GM10248 (cell line): ENCODE results near the gene PRRG1.
"Not testable (repeated sequence)": the region's sequence is repeated elsewhere in the genome, so short reads cannot be mapped to it uniquely, and the experiment has no call there.

Experiments used
- CTCF ChIA-PET: fragments of 300-600 bp; sonication (Branson Sonifier 250); formaldehyde crosslinking; extraction: SDS; loops from one replicate; lab custom pipeline; 2021; ENCODE audit warnings: antibody characterized with exemption; lab: Yijun Ruan, JAX
- POLR2A ChIA-PET: fragments of 350-650 bp; sonication (Branson Sonifier 250); formaldehyde crosslinking; extraction: SDS; loops from one replicate; lab custom pipeline; 2020; ENCODE audit warnings: antibody characterized with exemption; lab: Yijun Ruan, JAX
- DNase-seq: peaks from one replicate; pipeline ENCODE4 v3.0.0; 2012; ENCODE audit errors: extremely low spot score
- CTCF ChIP-seq: IDR thresholded peaks from 2 replicates; pipeline ENCODE4 v1.5.1; 2012; ENCODE audit warnings: mild to moderate bottlenecking, low read depth; ENCODE audit errors: extremely low read depth, missing control alignments, control extremely low read depth

PRRG1 gene

GRCh38 chrX:37472836-37473235 is 123.7 kb downstream of the PRRG1 start:
- TF ChIP-seq CTCF, result no peak
- CTCF ChIA-PET, result no interaction called here
- no peak for DNase-seq
- POLR2A ChIA-PET, result no interaction called here

GRCh38 chrX:37474478-37474877 is 125.3 kb downstream of the PRRG1 start:
- ChIA-PET CTCF (no interaction called here), POLR2A (no interaction called here)
- no peak for TF ChIP-seq CTCF
- no peak for DNase-seq

- TF ChIP-seq CTCF, result no peak
- ChIA-PET CTCF (no interaction called here), POLR2A (no interaction called here)
- DNase-seq, result no peak
Measured at GRCh38 chrX:37476571-37477170, 127.5 kb downstream of the PRRG1 start.

- not testable (repeated sequence) for DNase-seq
Measured at GRCh38 chrX:37484335-37484734, 135.2 kb downstream of the PRRG1 start.

GRCh38 chrX:37485429-37485828 is 136.3 kb downstream of the PRRG1 start:
- ChIA-PET CTCF (no interaction called here), POLR2A (no interaction called here)
- no peak for DNase-seq
- TF ChIP-seq CTCF, result no peak

More at GRCh38 chrX:37484335-37484734, 135.2 kb downstream of the PRRG1 start:
- POLR2A ChIA-PET, CTCF ChIA-PET: not testable (repeated sequence)

GRCh38 chrX:37487271-37487670 is 138.1 kb downstream of the PRRG1 start:
- no peak for TF ChIP-seq CTCF
- CTCF ChIA-PET, result no interaction called here
- no peak for DNase-seq
- POLR2A ChIA-PET, result no interaction called here

GRCh38 chrX:37488323-37488722 is 139.2 kb downstream of the PRRG1 start:
- CTCF ChIA-PET, result no interaction called here
- POLR2A ChIA-PET, result no interaction called here
- DNase-seq, result no peak
- TF ChIP-seq CTCF, result no peak
